Glutamatergic neuron (in vitro differentiated cells): ENCODE data around the gene TESMIN. TPM values are rescaled to one million over a fixed set of nuclear protein-coding genes. Genes with fewer than 3 reads are reported as not detected.

ENCODE experiments used
- DNase-seq: peaks from one replicate; pipeline ENCODE4 v3.0.0; 2022
- H3K27ac Mint-ChIP-seq: one replicate; pipeline ENCODE4 v1.8.0; 2020; ENCODE audit warnings: mild to moderate bottlenecking, mixed read lengths, inconsistent platforms; ENCODE audit not compliant: unreplicated experiment
- H3K27me3 Mint-ChIP-seq: one replicate; pipeline ENCODE4 v1.8.0; 2020; ENCODE audit warnings: mild to moderate bottlenecking, moderate library complexity, mixed read lengths, inconsistent platforms; ENCODE audit not compliant: unreplicated experiment
- H3K36me3 Mint-ChIP-seq: one replicate; pipeline ENCODE4 v1.8.0; 2020; ENCODE audit warnings: mild to moderate bottlenecking, mixed read lengths, inconsistent platforms; ENCODE audit not compliant: unreplicated experiment
- H3K4me1 Mint-ChIP-seq: one replicate; pipeline ENCODE4 v1.8.0; 2020; ENCODE audit warnings: mild to moderate bottlenecking, low read depth, mixed read lengths, inconsistent platforms; ENCODE audit not compliant: unreplicated experiment
- H3K4me3 Mint-ChIP-seq: one replicate; pipeline ENCODE4 v1.8.0; 2020; ENCODE audit warnings: mild to moderate bottlenecking, mixed read lengths, inconsistent platforms; ENCODE audit not compliant: unreplicated experiment
- H3K9me3 Mint-ChIP-seq: one replicate; pipeline ENCODE4 v1.8.0; 2020; ENCODE audit warnings: mild to moderate bottlenecking, moderate library complexity, mixed read lengths, inconsistent platforms; ENCODE audit not compliant: unreplicated experiment
- total RNA-seq: library from RNA; stranded (reverse); fragmentation: NEBNext Ultra II Directional; extraction: Animal tissue kit (Norgen Biotek cat#: 25700); gene quantifications from one replicate; pipeline ENCODE4 v1.2.1, GENCODE V29; 2021; ENCODE audit not compliant: unreplicated experiment
- TF ChIP-seq, protein P1 (sequence below): fragments of 200-600 bp; sonication (generic); IDR thresholded peaks from one replicate; pipeline ENCODE4 v1.5.0; 2021; ENCODE audit not compliant: partially characterized antibody, unreplicated experiment

TESMIN gene
- total RNA-seq, 1 donor from 2014 or later: 3.8 TPM

- DNase-seq: peak; percentile 12
- Mint-ChIP-seq H3K36me3 (no peaks in the 10 kb centered on the region), H3K4me3 (no peak overlapping the region), H3K4me1 (peaks cover 8% of the 10 kb centered on the region), H3K9me3 (peaks cover 2% of the 10 kb centered on the region), H3K27ac (peak overlapping the region; percentile 15), H3K27me3 (peaks cover 14% of the 10 kb centered on the region)
- TF ChIP-seq, protein P1, sequence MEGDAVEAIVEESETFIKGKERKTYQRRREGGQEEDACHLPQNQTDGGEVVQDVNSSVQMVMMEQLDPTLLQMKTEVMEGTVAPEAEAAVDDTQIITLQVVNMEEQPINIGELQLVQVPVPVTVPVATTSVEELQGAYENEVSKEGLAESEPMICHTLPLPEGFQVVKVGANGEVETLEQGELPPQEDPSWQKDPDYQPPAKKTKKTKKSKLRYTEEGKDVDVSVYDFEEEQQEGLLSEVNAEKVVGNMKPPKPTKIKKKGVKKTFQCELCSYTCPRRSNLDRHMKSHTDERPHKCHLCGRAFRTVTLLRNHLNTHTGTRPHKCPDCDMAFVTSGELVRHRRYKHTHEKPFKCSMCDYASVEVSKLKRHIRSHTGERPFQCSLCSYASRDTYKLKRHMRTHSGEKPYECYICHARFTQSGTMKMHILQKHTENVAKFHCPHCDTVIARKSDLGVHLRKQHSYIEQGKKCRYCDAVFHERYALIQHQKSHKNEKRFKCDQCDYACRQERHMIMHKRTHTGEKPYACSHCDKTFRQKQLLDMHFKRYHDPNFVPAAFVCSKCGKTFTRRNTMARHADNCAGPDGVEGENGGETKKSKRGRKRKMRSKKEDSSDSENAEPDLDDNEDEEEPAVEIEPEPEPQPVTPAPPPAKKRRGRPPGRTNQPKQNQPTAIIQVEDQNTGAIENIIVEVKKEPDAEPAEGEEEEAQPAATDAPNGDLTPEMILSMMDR: no peak
These were observed 68.8 kb downstream of the TESMIN start for GRCh38 chr11:68682531-68682961.

DNA sequence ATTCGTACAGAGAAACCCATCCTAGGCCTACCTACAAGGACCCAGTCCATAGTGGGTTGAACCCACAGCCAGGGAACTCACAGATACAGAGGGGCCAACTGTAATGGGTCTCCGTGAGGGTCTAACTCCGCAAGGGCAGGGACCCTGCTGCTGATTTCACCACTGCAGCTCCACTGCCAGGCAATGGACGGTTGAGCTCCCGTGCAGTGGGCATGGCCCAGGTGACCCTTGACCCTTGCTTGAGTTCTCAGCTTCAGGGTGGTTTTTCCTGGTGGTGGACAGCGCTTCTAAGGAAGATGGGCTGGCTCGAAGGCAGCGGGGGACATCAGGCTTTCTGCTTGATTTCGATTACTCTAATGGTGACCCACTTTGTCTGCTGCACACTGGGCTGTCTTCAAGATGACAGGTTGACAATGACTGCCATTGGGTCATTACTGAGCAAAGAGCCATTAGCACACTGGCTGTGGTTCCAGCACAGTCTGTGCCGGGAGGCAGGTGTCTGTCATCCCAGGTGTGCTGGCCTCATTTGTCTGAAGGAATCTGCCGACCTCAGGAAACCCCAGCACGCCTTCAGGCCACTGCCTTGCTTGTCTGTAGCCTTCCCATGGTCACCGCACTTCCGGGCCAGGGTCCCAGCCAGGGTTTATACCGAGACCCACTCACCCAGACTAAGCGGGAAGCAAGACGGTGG, 70.6 kb downstream of the TESMIN start:
- TF ChIP-seq, protein P1: no peak
- peak; percentile 9 for DNase-seq
- H3K9me3 Mint-ChIP-seq: peaks cover 4% of the 10 kb centered on the region

DNA sequence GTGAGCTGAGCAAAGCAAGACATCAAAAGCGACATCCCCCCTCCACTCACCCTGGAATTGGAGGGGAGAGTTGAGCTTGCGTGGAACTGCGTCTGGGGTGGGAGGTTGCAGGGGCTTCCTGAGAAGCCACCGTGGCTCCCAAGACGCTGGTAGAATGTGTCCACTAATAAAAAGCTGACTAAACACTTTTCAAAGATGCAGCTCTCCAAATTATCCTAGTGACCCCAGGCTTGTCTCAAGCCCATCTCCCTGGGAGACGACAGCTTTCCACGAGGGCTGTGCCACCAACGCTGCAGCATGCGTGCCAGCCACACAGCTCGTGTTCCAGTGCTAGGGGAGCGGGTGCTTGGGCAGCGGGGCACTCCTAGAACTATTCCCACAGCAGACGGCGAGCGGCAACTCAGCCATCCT, 73.3 kb downstream of the TESMIN start:
- Mint-ChIP-seq H3K36me3 (peaks cover 4% of the 10 kb centered on the region), H3K9me3 (peaks cover 5% of the 10 kb centered on the region), H3K27ac (peak overlapping the region; percentile 33), H3K4me3 (no peak overlapping the region), H3K4me1 (peaks cover 23% of the 10 kb centered on the region), H3K27me3 (peaks cover 7% of the 10 kb centered on the region)
- peak; percentile 10 for DNase-seq
- TF ChIP-seq, protein P1: no peak

More for the DNA sequence above, 70.6 kb downstream of the TESMIN start:
- no peak overlapping the region for H3K4me3 Mint-ChIP-seq
- no peaks in the 10 kb centered on the region for H3K36me3 Mint-ChIP-seq
- no peak overlapping the region for H3K27ac Mint-ChIP-seq
- peaks cover 13% of the 10 kb centered on the region for H3K4me1 Mint-ChIP-seq
- H3K27me3 Mint-ChIP-seq: peaks cover 4% of the 10 kb centered on the region

- H3K9me3 Mint-ChIP-seq: peaks cover 5% of the 10 kb centered on the region
- H3K4me3 Mint-ChIP-seq: no peak overlapping the region
- TF ChIP-seq, protein P1: no peak
- H3K27ac Mint-ChIP-seq: peak overlapping the region; percentile 44
- DNase-seq: peak; percentile 74
- H3K27me3 Mint-ChIP-seq: peaks cover 5% of the 10 kb centered on the region
- H3K36me3 Mint-ChIP-seq: peaks cover 4% of the 10 kb centered on the region
- H3K4me1 Mint-ChIP-seq: peaks cover 23% of the 10 kb centered on the region
These were observed 73.9 kb downstream of the TESMIN start for GRCh38 chr11:68677432-68677831.

DNA sequence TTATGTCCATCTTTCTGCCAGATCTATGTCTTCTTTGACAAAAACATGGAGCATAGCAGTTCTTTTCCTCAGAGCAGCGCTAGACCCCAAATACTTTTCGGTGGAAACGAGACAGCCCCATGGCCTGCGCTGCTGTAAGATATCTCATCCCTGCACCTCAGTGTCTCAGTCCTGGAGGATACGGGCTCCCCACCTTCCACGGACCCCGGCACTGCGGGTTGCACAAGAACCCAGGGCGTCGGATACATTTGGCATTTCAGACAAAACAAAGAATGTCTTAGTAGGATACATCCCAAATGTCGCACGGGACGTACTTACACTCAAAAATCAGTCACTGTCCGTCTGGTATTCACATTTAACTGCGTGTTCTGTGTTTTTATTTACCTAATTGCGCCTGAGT, 76.9 kb downstream of the TESMIN start:
- TF ChIP-seq, protein P1: no peak

More for the DNA sequence above, 76.9 kb downstream of the TESMIN start:
- DNase-seq: peak; percentile 9
- peaks cover 5% of the 10 kb centered on the region for H3K27me3 Mint-ChIP-seq
- peak overlapping the region; percentile 23 for H3K27ac Mint-ChIP-seq
- no peak overlapping the region for H3K4me3 Mint-ChIP-seq
- H3K36me3 Mint-ChIP-seq: peaks cover 4% of the 10 kb centered on the region
- H3K4me1 Mint-ChIP-seq: peaks cover 23% of the 10 kb centered on the region
- peaks cover 7% of the 10 kb centered on the region for H3K9me3 Mint-ChIP-seq
